H1 (cell line): ENCODE data around the gene CAPS2. TPM values are rescaled to one million over a fixed set of nuclear protein-coding genes. Genes with fewer than 3 reads are reported as not detected.

Experiments used
- CTCF ChIA-PET: fragments of 300-600 bp; sonication (Branson Sonifier 250); formaldehyde crosslinking; loops from one replicate; lab custom pipeline; 2021; ENCODE audit not compliant: partially characterized antibody; lab: Charles Lee
- POLR2A ChIA-PET: fragments of 300-600 bp; sonication (Branson Sonifier 250); formaldehyde crosslinking; loops from one replicate; lab custom pipeline; 2021; ENCODE audit warnings: inconsistent platforms; ENCODE audit not compliant: partially characterized antibody; lab: Charles Lee
- DNase-seq, 2 experiments: peaks; one replicate each; pipeline versions ENCODE4 v3.0.0 to v3.0.0-alpha.2; 2010 to 2022; ENCODE audit warnings: low spot score in 2 of 2, low read depth in 1 of 2, mixed read lengths in 1 of 2
- FAIRE-seq: peaks from 2 replicates; lab custom pipeline; 2011; peaks lifted over from hg19 to GRCh38; lab: Jason Lieb, UNC
- H2AFZ ChIP-seq: 2 replicates; pipeline ENCODE4 v1.8.1; 2012; ENCODE audit warnings: low read length, inconsistent platforms
- H2AK5ac ChIP-seq: 2 replicates; pipeline ENCODE4 v1.6.1; 2013; ENCODE audit warnings: low read depth, low read length
- H2BK120ac ChIP-seq: replicated peaks from 2 replicates; pipeline ENCODE3; 2013; ENCODE audit warnings: low read depth, low read length, inconsistent platforms
- H2BK12ac ChIP-seq: 2 replicates; pipeline ENCODE4 v1.6.1; 2013; ENCODE audit warnings: low read depth, low read length
- H2BK15ac ChIP-seq: 2 replicates; pipeline ENCODE4 v1.6.1; 2013; ENCODE audit warnings: low read length
- H2BK20ac ChIP-seq: 2 replicates; pipeline ENCODE4 v1.6.1; 2013; ENCODE audit warnings: low read length
- H2BK5ac ChIP-seq: 2 replicates; pipeline ENCODE4 v1.6.1; 2013; ENCODE audit warnings: low read depth, low read length
- H3K14ac ChIP-seq: 2 replicates; pipeline ENCODE4 v1.6.1; 2013; ENCODE audit warnings: inconsistent platforms; ENCODE audit not compliant: insufficient read length
- H3K18ac ChIP-seq: 2 replicates; pipeline ENCODE4 v1.6.1; 2013; ENCODE audit warnings: low read length; ENCODE audit errors: extremely low read depth
- H3K23ac ChIP-seq: 2 replicates; pipeline ENCODE4 v1.6.1; 2013; ENCODE audit warnings: inconsistent platforms; ENCODE audit not compliant: insufficient read length
- H3K23me2 ChIP-seq: 2 replicates; pipeline ENCODE4 v1.6.1; 2013; ENCODE audit warnings: low read depth, low read length
- H3K27ac ChIP-seq: 2 replicates; pipeline ENCODE4 v1.6.1; 2011; ENCODE audit warnings: low read depth, low read length, inconsistent platforms
- H3K27me3 ChIP-seq, 4 experiments: replicated peaks in 1 of 4; 1 replicate in 1 of 4; 2 replicates in 3 of 4; pipeline versions ENCODE4 v1.6.1 to v1.8.1; 2011 to 2013; ENCODE audit warnings: low read length in 3 of 4, mild to moderate bottlenecking in 3 of 4, inconsistent platforms in 2 of 4, mixed read lengths in 2 of 4, moderate library complexity in 1 of 4; ENCODE audit not compliant: control insufficient read depth in 3 of 4, insufficient read depth in 3 of 4; ENCODE audit errors: extremely low read depth in 1 of 4
- H3K36me3 ChIP-seq, 4 experiments: 2 replicates each; pipeline versions ENCODE4 v1.6.1 to v1.8.1; 2011 to 2013; ENCODE audit warnings: mild to moderate bottlenecking in 4 of 4, low read length in 3 of 4, moderate library complexity in 2 of 4, control low read depth in 1 of 4, inconsistent platforms in 1 of 4; ENCODE audit not compliant: insufficient read depth in 4 of 4, control insufficient read depth in 2 of 4
- H3K4ac ChIP-seq: replicated peaks from 2 replicates; pipeline ENCODE3; 2013; ENCODE audit warnings: low read length, low read depth, mixed read lengths, inconsistent platforms; ENCODE audit not compliant: insufficient read length
- H3K4me1 ChIP-seq, 4 experiments: replicated peaks in 1 of 4; 1 replicate in 1 of 4; 2 replicates in 3 of 4; pipeline versions ENCODE4 v1.6.1 to v1.8.1; 2011 to 2013; ENCODE audit warnings: low read length in 3 of 4, inconsistent platforms in 2 of 4, mixed read lengths in 1 of 4; ENCODE audit not compliant: insufficient read depth in 4 of 4, control insufficient read depth in 3 of 4
- H3K4me2 ChIP-seq, 2 experiments: 2 replicates each; pipeline versions ENCODE4 v1.6.1 to v1.8.1; 2011 to 2013; ENCODE audit warnings: low read depth in 2 of 2, low read length in 2 of 2, control low read depth in 1 of 2, inconsistent platforms in 1 of 2, mild to moderate bottlenecking in 1 of 2; ENCODE audit not compliant: insufficient read depth in 1 of 2
- H3K4me3 ChIP-seq, 4 experiments: fragments of 200-600, 300-600 bp in 1 of 4; sonication (generic), shearing (Covaris generic), sonication (Bioruptor Twin) in 1 of 4; 2 replicates each; pipeline versions ENCODE4 v1.5.1 to v1.8.1; 2011 to 2016; ENCODE audit warnings: low read length in 4 of 4, low read depth in 3 of 4, control low read depth in 2 of 4, inconsistent platforms in 2 of 4, mild to moderate bottlenecking in 2 of 4, mixed read lengths in 1 of 4, moderate library complexity in 1 of 4; ENCODE audit not compliant: insufficient read depth in 2 of 4; ENCODE audit errors: extremely low read depth in 1 of 4
- H3K56ac ChIP-seq: replicated peaks from 2 replicates; pipeline ENCODE3; 2013; ENCODE audit warnings: low read depth, mild to moderate bottlenecking, mixed read lengths, low read length, inconsistent platforms; ENCODE audit not compliant: insufficient read length
- H3K79me1 ChIP-seq: 2 replicates; pipeline ENCODE4 v1.6.1; 2013; ENCODE audit warnings: low read depth, low read length, control low read depth
- H3K79me2 ChIP-seq, 2 experiments: 2 replicates each; pipeline versions ENCODE4 v1.6.1 to v1.8.1; 2012 to 2013; ENCODE audit warnings: low read length in 2 of 2, mild to moderate bottlenecking in 2 of 2, inconsistent platforms in 1 of 2; ENCODE audit not compliant: insufficient read depth in 2 of 2, control insufficient read depth in 1 of 2
- H3K9ac ChIP-seq, 4 experiments: replicated peaks in 1 of 4; 1 replicate in 1 of 4; 2 replicates in 3 of 4; pipeline versions ENCODE4 v1.6.1 to v1.8.1; 2011 to 2013; ENCODE audit warnings: low read depth in 3 of 4, low read length in 3 of 4, control low read depth in 2 of 4, mild to moderate bottlenecking in 2 of 4, moderate library complexity in 2 of 4, inconsistent platforms in 1 of 4; ENCODE audit errors: extremely low read depth in 1 of 4
- H3K9me3 ChIP-seq, 2 experiments: 2 replicates each; pipeline versions ENCODE4 v1.6.1 to v1.8.1; 2012 to 2013; ENCODE audit warnings: mild to moderate bottlenecking in 2 of 2, moderate library complexity in 2 of 2, control low read depth in 1 of 2, inconsistent platforms in 1 of 2, low read depth in 1 of 2, low read length in 1 of 2, mixed read lengths in 1 of 2; ENCODE audit not compliant: insufficient read depth in 2 of 2
- H4K20me1 ChIP-seq, 2 experiments: replicated peaks in 1 of 2; 2 replicates each; pipeline versions ENCODE3 to v1.8.1; 2011 to 2013; ENCODE audit warnings: inconsistent platforms in 2 of 2, low read length in 2 of 2, mild to moderate bottlenecking in 1 of 2; ENCODE audit not compliant: insufficient read depth in 2 of 2, control insufficient read depth in 1 of 2
- H4K5ac ChIP-seq: 2 replicates; pipeline ENCODE4 v1.6.1; 2013; ENCODE audit warnings: low read length, low read depth, mixed read lengths, inconsistent platforms; ENCODE audit not compliant: insufficient read length
- H4K8ac ChIP-seq: 2 replicates; pipeline ENCODE4 v1.8.0; 2013; ENCODE audit warnings: mild to moderate bottlenecking, moderate library complexity, low read length, inconsistent platforms; ENCODE audit not compliant: insufficient read depth; ENCODE audit errors: extremely low read depth
- H4K91ac ChIP-seq: replicated peaks from 2 replicates; pipeline ENCODE3; 2013; ENCODE audit warnings: low read length, mixed read lengths, inconsistent platforms; ENCODE audit not compliant: insufficient read length
- WGBS, 2 experiments: shearing (Covaris generic) in 1 of 2; methylation state at CpG; one replicate each; pipeline versions ENCODE4 v1.1.6 to v1.1.7; 2013 to 2015; ENCODE audit warnings: low lambda C conversion rate in 2 of 2, mixed read lengths in 2 of 2, inconsistent platforms in 1 of 2, low coverage in 1 of 2, missing lambda C conversion rate in 1 of 2; ENCODE audit not compliant: insufficient replicate concordance in 2 of 2, insufficient coverage in 1 of 2, insufficient read length in 1 of 2; ENCODE audit errors: extremely low coverage in 1 of 2, missing lambda C conversion rate in 1 of 2; 5-methylcytosine and 5-hydroxymethylcytosine counted together
- polyA plus RNA-seq, 7 experiments: library from polyadenylated mRNA; depleted of rRNA in 3 of 7; stranded (reverse) in 5 of 7; unstranded in 2 of 7; fragments of >200 nt in 5 of 7; fragments of 200-250 nt in 2 of 7; gene quantifications; 1 replicate in 5 of 7; 2 replicates in 1 of 7; 4 replicates in 1 of 7; pipeline versions ENCODE4 v1.2.1 to v1.2.3, GENCODE V29; 2011 to 2013; ENCODE audit warnings: missing spikeins in 2 of 7, mixed read lengths in 2 of 7
- total RNA-seq: library from RNA; stranded (reverse); fragmentation: NEBNext Ultra II Directional; extraction: Animal tissue kit (Norgen Biotek cat#: 25700); gene quantifications from 2 replicates; pipeline ENCODE4 v1.2.1, GENCODE V29; 2021
- TF ChIP-seq, protein P1 (sequence below): fragments of 300-600 bp; sonication (generic); IDR thresholded peaks from 2 replicates; pipeline ENCODE4 v1.7.1; 2012; ENCODE audit warnings: low read length, moderate library complexity, mild to moderate bottlenecking, inconsistent platforms; ENCODE audit not compliant: insufficient replicate concordance

Gene CAPS2
- total and polyA plus RNA-seq, 2 of the 8 experiments (the other 6 are each of a cell fraction or from before 2014, with no cell fraction given), result 2.3 to 3.8 TPM

GRCh38 chr12:75271576-75271975 is 58.5 kb downstream of the CAPS2 start:
- Histone ChIP-seq H3K4me3 (no peak overlapping the region), H4K8ac (no peak overlapping the region), H3K9me3 (no peaks in the 10 kb centered on the region), H3K23ac (no peak overlapping the region), H3K4me1 (no peaks in the 10 kb centered on the region), H3K9ac (no peak overlapping the region), H3K79me1 (no peaks in the 10 kb centered on the region), H2BK15ac (no peak overlapping the region), H2BK120ac (no peak overlapping the region), H4K20me1 (no peaks in the 10 kb centered on the region), H2BK5ac (no peak overlapping the region), H4K5ac (no peak overlapping the region), H3K56ac (no peak overlapping the region), H3K4me2 (no peak overlapping the region), H3K27ac (no peak overlapping the region), H4K91ac (no peak overlapping the region), H3K79me2 (no peaks in the 10 kb centered on the region), H2AK5ac (no peak overlapping the region), H3K18ac (no peak overlapping the region), H3K4ac (no peak overlapping the region), H3K14ac (no peak overlapping the region), H2BK12ac (no peak overlapping the region), H2AFZ (no peak overlapping the region), H3K36me3 (no peaks in the 10 kb centered on the region), H3K27me3 (no peaks in the 10 kb centered on the region), H2BK20ac (no peak overlapping the region), H3K23me2 (no peaks in the 10 kb centered on the region)
- POLR2A ChIA-PET, result no interaction called here
- DNase-seq (no peak), FAIRE-seq (no peak)
- 87% methylated on average over 5 of the region's 5 CpGs; no CpG with 5 or more reads in 1 of the 2 experiments for WGBS, 2 experiments
- CTCF ChIA-PET, result no interaction called here
- TF ChIP-seq, protein P1, sequence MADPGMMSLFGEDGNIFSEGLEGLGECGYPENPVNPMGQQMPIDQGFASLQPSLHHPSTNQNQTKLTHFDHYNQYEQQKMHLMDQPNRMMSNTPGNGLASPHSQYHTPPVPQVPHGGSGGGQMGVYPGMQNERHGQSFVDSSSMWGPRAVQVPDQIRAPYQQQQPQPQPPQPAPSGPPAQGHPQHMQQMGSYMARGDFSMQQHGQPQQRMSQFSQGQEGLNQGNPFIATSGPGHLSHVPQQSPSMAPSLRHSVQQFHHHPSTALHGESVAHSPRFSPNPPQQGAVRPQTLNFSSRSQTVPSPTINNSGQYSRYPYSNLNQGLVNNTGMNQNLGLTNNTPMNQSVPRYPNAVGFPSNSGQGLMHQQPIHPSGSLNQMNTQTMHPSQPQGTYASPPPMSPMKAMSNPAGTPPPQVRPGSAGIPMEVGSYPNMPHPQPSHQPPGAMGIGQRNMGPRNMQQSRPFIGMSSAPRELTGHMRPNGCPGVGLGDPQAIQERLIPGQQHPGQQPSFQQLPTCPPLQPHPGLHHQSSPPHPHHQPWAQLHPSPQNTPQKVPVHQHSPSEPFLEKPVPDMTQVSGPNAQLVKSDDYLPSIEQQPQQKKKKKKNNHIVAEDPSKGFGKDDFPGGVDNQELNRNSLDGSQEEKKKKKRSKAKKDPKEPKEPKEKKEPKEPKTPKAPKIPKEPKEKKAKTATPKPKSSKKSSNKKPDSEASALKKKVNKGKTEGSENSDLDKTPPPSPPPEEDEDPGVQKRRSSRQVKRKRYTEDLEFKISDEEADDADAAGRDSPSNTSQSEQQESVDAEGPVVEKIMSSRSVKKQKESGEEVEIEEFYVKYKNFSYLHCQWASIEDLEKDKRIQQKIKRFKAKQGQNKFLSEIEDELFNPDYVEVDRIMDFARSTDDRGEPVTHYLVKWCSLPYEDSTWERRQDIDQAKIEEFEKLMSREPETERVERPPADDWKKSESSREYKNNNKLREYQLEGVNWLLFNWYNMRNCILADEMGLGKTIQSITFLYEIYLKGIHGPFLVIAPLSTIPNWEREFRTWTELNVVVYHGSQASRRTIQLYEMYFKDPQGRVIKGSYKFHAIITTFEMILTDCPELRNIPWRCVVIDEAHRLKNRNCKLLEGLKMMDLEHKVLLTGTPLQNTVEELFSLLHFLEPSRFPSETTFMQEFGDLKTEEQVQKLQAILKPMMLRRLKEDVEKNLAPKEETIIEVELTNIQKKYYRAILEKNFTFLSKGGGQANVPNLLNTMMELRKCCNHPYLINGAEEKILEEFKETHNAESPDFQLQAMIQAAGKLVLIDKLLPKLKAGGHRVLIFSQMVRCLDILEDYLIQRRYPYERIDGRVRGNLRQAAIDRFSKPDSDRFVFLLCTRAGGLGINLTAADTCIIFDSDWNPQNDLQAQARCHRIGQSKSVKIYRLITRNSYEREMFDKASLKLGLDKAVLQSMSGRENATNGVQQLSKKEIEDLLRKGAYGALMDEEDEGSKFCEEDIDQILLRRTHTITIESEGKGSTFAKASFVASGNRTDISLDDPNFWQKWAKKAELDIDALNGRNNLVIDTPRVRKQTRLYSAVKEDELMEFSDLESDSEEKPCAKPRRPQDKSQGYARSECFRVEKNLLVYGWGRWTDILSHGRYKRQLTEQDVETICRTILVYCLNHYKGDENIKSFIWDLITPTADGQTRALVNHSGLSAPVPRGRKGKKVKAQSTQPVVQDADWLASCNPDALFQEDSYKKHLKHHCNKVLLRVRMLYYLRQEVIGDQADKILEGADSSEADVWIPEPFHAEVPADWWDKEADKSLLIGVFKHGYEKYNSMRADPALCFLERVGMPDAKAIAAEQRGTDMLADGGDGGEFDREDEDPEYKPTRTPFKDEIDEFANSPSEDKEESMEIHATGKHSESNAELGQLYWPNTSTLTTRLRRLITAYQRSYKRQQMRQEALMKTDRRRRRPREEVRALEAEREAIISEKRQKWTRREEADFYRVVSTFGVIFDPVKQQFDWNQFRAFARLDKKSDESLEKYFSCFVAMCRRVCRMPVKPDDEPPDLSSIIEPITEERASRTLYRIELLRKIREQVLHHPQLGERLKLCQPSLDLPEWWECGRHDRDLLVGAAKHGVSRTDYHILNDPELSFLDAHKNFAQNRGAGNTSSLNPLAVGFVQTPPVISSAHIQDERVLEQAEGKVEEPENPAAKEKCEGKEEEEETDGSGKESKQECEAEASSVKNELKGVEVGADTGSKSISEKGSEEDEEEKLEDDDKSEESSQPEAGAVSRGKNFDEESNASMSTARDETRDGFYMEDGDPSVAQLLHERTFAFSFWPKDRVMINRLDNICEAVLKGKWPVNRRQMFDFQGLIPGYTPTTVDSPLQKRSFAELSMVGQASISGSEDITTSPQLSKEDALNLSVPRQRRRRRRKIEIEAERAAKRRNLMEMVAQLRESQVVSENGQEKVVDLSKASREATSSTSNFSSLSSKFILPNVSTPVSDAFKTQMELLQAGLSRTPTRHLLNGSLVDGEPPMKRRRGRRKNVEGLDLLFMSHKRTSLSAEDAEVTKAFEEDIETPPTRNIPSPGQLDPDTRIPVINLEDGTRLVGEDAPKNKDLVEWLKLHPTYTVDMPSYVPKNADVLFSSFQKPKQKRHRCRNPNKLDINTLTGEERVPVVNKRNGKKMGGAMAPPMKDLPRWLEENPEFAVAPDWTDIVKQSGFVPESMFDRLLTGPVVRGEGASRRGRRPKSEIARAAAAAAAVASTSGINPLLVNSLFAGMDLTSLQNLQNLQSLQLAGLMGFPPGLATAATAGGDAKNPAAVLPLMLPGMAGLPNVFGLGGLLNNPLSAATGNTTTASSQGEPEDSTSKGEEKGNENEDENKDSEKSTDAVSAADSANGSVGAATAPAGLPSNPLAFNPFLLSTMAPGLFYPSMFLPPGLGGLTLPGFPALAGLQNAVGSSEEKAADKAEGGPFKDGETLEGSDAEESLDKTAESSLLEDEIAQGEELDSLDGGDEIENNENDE, result no peak
